Measurements from ENCODE around the gene RENBP.

The RENBP gene

GRCh38 chrX:153953892-153954557, 9.6 kb upstream of the RENBP start:
- no peak for DNase-seq (ENCODE audit: low read depth in 2 of 2)

- DNase-seq (ENCODE audit: low read depth in 2 of 2), result peak; percentile 58 to 71
Measured at GRCh38 chrX:153953342-153953830, 8.9 kb upstream of the RENBP start.

GRCh38 chrX:153952373-153953026, 8.1 kb upstream of the RENBP start:
- DNase-seq (ENCODE audit: low read depth in 2 of 2), result no peak

GRCh38 chrX:153951683-153952372, 7.4 kb upstream of the RENBP start:
- no peak for DNase-seq (ENCODE audit: low read depth in 2 of 2)

- no peak for DNase-seq (ENCODE audit: low read depth in 2 of 2)
Measured at GRCh38 chrX:153950127-153950526, 5.7 kb upstream of the RENBP start.

GRCh38 chrX:153948847-153949805, 4.7 kb upstream of the RENBP start:
- DNase-seq (ENCODE audit: low read depth in 2 of 2), result no peak

GRCh38 chrX:153948002-153948466, 3.6 kb upstream of the RENBP start:
- DNase-seq (ENCODE audit: low read depth in 2 of 2), result no peak

GRCh38 chrX:153947009-153947769, 2.7 kb upstream of the RENBP start:
- DNase-seq (ENCODE audit: low read depth in 2 of 2), result peak in 1 of 2 donors; percentile 72

- no peak for DNase-seq (ENCODE audit: low read depth in 2 of 2)
Measured at GRCh38 chrX:153945956-153946943, 1.8 kb upstream of the RENBP start.

- no peak for DNase-seq (ENCODE audit: low read depth in 2 of 2)
Measured at GRCh38 chrX:153944800-153945150, 332 bp upstream of the RENBP start.

GRCh38 chrX:153941336-153942252, 2.8 kb downstream of the RENBP start:
- no peak for DNase-seq (ENCODE audit: low read depth in 2 of 2)

- DNase-seq (ENCODE audit: low read depth in 2 of 2), result no peak
Measured at GRCh38 chrX:153939573-153939972, 4.9 kb downstream of the RENBP start.

GRCh38 chrX:153938226-153938786, 6.1 kb downstream of the RENBP start:
- no peak for DNase-seq (ENCODE audit: low read depth in 2 of 2)

- no peak for DNase-seq (ENCODE audit: low read depth in 2 of 2)
Measured at GRCh38 chrX:153937056-153937455, 7.4 kb downstream of the RENBP start.

- no peak for DNase-seq (ENCODE audit: low read depth in 2 of 2)
Measured at GRCh38 chrX:153935326-153935851, 9.1 kb downstream of the RENBP start.

- peak; percentile 63 to 67 for DNase-seq (ENCODE audit: low read depth in 2 of 2)
Measured at GRCh38 chrX:153934762-153935325, 9.6 kb downstream of the RENBP start, which contains the start of gene NAA10. TSS of gene NAA10 (minus strand) at chrX:153935037. CDS start at chrX:153934904, 133 bp downstream.

- no peak for DNase-seq (ENCODE audit: low read depth in 2 of 2)
Measured at GRCh38 chrX:153934148-153934761, 10.2 kb downstream of the RENBP start.

Data from stimulated activated CD8-positive, alpha-beta memory T cell treated with anti-CD3 and anti-CD28 coated beads, Interleukin-15, amount 100 ng/mL, for 48 hours (primary cell).